Testis (tissue), 3 donors: ENCODE data around the gene PCSK4. TPM values are rescaled to one million over a fixed set of nuclear protein-coding genes. Genes with fewer than 3 reads are reported as not detected.

Experiments used
- DNase-seq: peaks from one replicate; pipeline ENCODE4 v3.0.0-alpha.2; 2019
- H3K27ac ChIP-seq, 2 donors: fragments of 200-600 bp; sonication (generic); one replicate each; pipeline ENCODE4 v1.5.1; 2019
- H3K27me3 ChIP-seq: fragments of 200-600 bp; sonication (generic); one replicate; pipeline ENCODE4 v1.5.1; 2019
- H3K36me3 ChIP-seq: fragments of 200-600 bp; sonication (generic); one replicate; pipeline ENCODE4 v1.5.1; 2017; ENCODE audit warnings: low read depth; ENCODE audit errors: missing control alignments
- H3K4me1 ChIP-seq: fragments of 200-600 bp; sonication (generic); one replicate; pipeline ENCODE4 v1.5.1; 2019
- H3K4me3 ChIP-seq, 2 donors: fragments of 200-600 bp; sonication (generic); one replicate each; pipeline ENCODE4 v1.5.1; 2017 to 2019
- H3K9me3 ChIP-seq: fragments of 200-600 bp; sonication (generic); one replicate; pipeline ENCODE4 v1.5.1; 2017
- POLR2A ChIP-seq: fragments of 450-650 bp; IDR thresholded peaks from one replicate; pipeline ENCODE4 v1.6.1; 2017; ENCODE audit warnings: antibody characterized with exemption, mild to moderate bottlenecking, moderate library complexity
- WGBS, 2 donors: methylation state at CpG; one replicate each; pipeline ENCODE4 v1.1.5; 2018; 5-methylcytosine and 5-hydroxymethylcytosine counted together
- intact Hi-C: fragments of 100-400 bp; cut with DNase I; formaldehyde crosslinking; loops from one replicate; pipeline ENCODE4 v1.15.1; 2023; ENCODE audit warnings: low total_unique reads
- polyA plus RNA-seq: library from polyadenylated mRNA; stranded (reverse); fragments of 350-450 nt; fragmentation: Illumina TruSeq; extraction: RNeasy Lipid Tissue Mini Kit (QIAGEN cat#74804); gene quantifications from one replicate; pipeline ENCODE4 v1.2.3, GENCODE V29; 2014; ENCODE audit warnings: low read depth, low replicate concordance; ENCODE audit not compliant: insufficient read depth
- total RNA-seq, 2 donors: library from RNA; depleted of rRNA; stranded (reverse); fragments of >200 nt; gene quantifications; one replicate each; pipeline ENCODE4 v1.2.3, GENCODE V29; 2016
- TF ChIP-seq, protein P1 (sequence below), 3 experiments: fragments of 450-650 bp in 2 of 3; fragments of 200-600 bp in 1 of 3; sonication (generic) in 1 of 3; IDR thresholded peaks; one replicate each; pipeline ENCODE4 v1.5.1; 2016 to 2019; ENCODE audit warnings: antibody characterized with exemption in 3 of 3, mild to moderate bottlenecking in 2 of 3, moderate library complexity in 1 of 3

PCSK4 gene
- total and polyA plus RNA-seq, 3 donors from 2014 or later, result 108 to 203 (median 179) TPM

DNA sequence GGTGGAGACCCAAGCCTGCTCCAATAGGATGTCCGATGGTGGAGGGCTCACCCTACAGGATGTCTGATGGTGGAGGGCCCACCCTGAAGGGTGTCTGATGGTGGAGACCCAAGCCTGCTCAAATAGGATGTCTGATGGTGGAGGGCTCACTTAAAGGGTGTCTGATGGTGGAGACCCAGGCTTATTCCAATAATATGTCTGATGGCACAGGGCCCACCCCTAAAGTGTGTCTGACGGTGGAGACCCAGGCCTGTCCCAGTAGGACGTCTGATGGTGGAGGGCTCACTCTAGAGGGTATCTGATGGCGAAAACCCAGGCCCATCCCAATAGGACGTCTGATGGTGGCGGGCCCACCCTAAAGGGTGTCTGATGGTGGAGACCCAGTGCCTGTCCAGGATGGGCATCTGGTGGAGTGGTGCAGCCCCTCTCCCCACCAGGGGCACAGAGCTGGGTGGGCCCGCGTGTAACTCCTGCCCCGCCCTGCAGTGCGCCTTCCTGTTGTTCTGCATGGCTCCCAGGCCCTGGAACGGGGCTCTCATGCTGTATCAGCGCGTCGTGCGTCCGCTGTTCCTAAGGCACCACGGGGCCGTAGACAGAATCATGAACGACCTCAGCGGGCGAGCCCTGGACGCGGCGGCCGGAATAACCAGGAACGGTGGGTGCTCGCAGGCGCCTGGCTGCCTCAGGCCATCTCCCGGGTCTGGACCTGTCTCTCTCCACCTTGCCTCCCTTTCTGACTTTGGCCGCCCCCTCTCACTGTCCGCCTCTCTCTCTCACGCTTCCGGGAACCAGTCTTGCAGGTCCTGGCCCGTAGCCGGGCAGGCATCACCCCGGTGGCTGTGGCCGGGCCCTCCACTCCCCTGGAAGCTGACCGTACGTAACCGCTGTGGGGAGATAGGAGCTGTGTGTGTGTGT lies 5.9 kb upstream of the PCSK4 start:
- intact Hi-C loops, result no loop called here

DNA sequence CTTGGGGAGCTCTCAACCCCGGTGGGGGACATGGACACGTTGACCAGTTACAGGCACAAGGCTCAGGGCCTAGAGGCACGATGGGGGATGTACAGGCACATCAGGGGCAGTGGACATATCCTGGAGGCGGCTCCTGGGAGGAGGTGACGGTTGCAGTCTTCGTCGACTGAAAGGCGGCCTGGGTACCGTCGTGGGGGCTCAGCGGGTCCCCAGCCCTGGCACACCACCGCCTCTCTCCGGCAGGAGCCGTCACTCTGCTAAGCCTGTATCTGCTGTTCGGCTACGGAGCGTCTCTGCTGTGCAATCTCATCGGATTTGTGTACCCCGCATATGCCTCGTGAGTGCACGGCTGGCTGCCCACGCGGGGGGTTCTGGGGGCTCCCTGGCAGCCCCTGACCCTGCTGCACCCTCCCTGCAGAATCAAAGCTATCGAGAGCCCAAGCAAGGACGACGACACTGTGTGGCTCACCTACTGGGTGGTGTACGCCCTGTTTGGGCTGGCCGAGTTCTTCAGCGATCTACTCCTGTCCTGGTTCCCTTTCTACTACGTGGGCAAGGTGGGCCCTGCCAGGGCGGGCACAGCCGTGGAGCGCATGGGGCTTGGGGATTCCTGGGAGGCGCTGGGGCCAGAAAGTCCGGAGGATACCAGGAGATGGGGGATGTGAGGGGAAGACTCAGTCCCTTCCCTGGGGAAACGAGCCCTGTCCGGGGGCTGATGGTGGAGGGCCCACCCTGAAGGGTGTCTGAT lies 5.1 kb upstream of the PCSK4 start:
- Histone ChIP-seq H3K4me1 (peaks cover 40% of the 10 kb centered on the region), H3K27ac (no peak overlapping the region), H3K9me3 (no peaks in the 10 kb centered on the region), H3K27me3 (no peaks in the 10 kb centered on the region), H3K36me3 (no peaks in the 10 kb centered on the region), H3K4me3 (no peak overlapping the region)
- intact Hi-C loops, result no loop called here
- WGBS, 2 donors, result 69 to 74% methylated on average over 27 to 34 of the region's 37 CpGs
- TF ChIP-seq, protein P1, sequence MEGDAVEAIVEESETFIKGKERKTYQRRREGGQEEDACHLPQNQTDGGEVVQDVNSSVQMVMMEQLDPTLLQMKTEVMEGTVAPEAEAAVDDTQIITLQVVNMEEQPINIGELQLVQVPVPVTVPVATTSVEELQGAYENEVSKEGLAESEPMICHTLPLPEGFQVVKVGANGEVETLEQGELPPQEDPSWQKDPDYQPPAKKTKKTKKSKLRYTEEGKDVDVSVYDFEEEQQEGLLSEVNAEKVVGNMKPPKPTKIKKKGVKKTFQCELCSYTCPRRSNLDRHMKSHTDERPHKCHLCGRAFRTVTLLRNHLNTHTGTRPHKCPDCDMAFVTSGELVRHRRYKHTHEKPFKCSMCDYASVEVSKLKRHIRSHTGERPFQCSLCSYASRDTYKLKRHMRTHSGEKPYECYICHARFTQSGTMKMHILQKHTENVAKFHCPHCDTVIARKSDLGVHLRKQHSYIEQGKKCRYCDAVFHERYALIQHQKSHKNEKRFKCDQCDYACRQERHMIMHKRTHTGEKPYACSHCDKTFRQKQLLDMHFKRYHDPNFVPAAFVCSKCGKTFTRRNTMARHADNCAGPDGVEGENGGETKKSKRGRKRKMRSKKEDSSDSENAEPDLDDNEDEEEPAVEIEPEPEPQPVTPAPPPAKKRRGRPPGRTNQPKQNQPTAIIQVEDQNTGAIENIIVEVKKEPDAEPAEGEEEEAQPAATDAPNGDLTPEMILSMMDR (IDR thresholded peaks at IDR 0.05), result no peak
- no peak for TF ChIP-seq POLR2A
- DNase-seq, result no peak

More for the DNA sequence above, 5.9 kb upstream of the PCSK4 start:
- Histone ChIP-seq H3K4me3 (no peak overlapping the region), H3K9me3 (no peaks in the 10 kb centered on the region), H3K27me3 (no peaks in the 10 kb centered on the region), H3K36me3 (no peaks in the 10 kb centered on the region), H3K27ac (no peak overlapping the region), H3K4me1 (peaks cover 40% of the 10 kb centered on the region)
- TF ChIP-seq, protein P1 (IDR thresholded peaks at IDR 0.05), result no peak
- no peak for TF ChIP-seq POLR2A
- no peak for DNase-seq
- 85 to 91% methylated on average over 36 to 40 of the region's 40 CpGs for WGBS, 2 donors

DNA sequence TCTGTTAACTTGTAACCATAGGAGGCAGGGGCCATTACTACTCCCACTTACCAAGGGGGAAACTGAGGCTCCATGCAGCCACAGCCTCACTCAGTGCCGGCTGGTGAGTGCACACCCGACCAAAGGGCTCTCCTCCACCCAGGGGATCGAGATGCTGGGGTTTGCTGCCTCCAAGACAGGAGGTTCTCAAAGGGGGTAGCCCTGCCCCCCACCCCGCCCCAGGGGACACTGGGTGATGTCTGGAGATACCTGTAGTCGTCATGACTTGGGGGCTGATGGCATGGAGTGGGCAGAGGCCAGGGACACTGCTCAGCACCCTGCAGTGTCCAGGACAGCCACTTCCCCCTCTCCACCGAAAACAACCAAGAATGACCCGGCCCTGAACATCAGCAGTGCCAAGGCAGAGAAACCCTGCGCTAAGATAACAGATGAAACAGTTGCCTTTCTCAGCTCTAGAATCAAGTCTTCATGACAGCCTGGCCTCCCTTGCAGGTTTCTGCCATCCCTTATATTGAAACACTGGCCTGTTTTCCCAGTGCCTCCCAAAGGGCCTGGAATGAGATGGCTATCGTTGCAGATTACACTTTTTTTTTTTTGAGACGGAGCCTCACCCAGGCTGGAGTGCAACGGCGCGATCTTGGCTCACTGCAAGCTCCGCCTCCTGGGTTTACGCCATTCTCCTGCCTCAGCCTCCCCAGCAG lies 4.1 kb upstream of the PCSK4 start:
- Histone ChIP-seq H3K27me3 (no peaks in the 10 kb centered on the region), H3K4me3 (no peak overlapping the region), H3K27ac (no peak overlapping the region), H3K36me3 (no peaks in the 10 kb centered on the region), H3K9me3 (no peaks in the 10 kb centered on the region), H3K4me1 (peaks cover 40% of the 10 kb centered on the region)
- DNase-seq, result peak; percentile 85
- intact Hi-C loops, result no loop called here
- no peak for TF ChIP-seq POLR2A
- TF ChIP-seq, protein P1 (IDR thresholded peaks at IDR 0.05), result no peak
- WGBS, 2 donors, result 57 to 65% methylated on average over 9 to 15 of the region's 15 CpGs

DNA sequence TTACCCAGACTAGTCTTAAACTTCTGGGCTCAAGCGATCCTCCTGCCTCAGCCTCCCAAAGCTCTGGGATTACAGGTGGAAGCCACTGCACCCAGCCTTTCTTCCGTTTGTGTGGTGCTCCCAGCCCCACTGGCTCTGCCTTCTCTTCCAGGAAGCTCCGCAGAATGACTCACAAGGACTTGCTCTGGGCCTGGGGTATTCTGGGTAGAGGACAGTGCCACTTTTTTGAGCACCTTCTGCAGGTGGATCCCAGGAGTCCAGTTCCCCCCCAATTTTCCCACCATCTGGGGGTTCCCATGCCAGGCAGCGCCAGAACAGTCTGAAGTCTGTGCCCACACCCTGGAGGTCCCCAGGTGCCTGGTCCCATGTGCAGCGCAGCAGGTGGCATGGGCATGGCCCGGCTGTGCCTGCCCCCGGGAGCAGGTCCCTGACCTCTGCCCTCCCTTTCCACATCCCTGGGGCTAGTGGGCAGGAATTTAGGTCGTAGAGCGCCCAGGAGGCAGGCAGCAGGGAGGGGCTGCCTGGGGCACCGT lies 2.4 kb upstream of the PCSK4 start:
- no peak for TF ChIP-seq POLR2A
- TF ChIP-seq, protein P1 (IDR thresholded peaks at IDR 0.05), result no peak
- Histone ChIP-seq H3K4me3 (peak overlapping the region; percentile 67 to 71), H3K9me3 (no peaks in the 10 kb centered on the region), H3K27me3 (no peaks in the 10 kb centered on the region), H3K27ac (peak overlapping the region in 1 of 2 donors; percentile 48), H3K4me1 (peaks cover 33% of the 10 kb centered on the region), H3K36me3 (no peaks in the 10 kb centered on the region)
- intact Hi-C loops, result no loop called here
- no peak for DNase-seq
- 54 to 59% methylated on average over 4 to 10 of the region's 10 CpGs for WGBS, 2 donors
